ENCODE measurements around the gene SALL4. TPM values are rescaled to one million over a fixed set of nuclear protein-coding genes. Genes with fewer than 3 reads are reported as not detected.

The SALL4 gene
- total and polyA plus RNA-seq, 2 of the 8 experiments (the other 6 are each of a cell fraction or from before 2014, with no cell fraction given) = 108 to 235 TPM

DNA sequence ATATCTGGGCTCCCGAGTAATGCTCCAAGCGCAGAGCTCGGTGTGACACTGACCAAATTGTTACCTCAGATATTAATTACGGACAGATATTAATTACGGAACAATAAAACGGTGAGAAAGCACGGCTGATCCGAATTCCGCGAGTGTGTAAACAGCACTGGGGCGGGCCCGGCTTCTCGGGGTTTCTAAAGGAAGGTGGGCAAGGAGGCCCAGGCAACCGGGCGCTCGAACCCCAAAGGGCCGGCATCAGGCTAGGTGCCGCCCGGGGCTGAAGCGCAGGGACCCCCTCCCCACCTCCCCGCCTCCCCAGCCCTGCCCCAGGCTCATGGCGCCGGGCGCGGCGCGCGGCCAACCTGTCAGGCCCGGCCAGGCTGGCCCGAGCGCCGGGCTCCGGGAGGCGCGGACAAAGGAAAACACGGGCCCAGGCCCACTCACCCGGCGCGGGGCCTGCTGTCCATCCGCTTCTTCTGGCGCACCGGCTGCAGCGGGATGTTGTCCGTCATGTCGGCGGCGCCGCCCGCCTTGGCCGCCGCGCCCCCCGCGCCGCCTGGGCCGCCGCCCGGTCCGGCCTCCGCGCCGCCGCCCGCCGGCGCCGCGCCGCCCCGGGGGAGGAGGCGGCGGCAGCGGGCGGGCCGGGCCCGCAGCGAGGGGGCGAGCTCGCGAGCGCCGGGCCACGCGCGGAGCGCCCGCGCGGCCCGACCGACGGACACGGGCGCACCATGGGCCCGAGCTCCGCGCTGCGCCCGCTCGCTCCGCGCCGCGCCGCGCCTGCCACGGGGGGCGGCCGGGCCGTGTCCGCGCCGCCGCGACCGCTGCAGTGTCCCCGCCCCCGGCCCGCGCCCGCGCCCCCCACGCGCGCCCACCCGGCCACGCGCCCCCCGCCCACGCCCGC is 34.2 kb downstream of the SALL4 start, which contains the start of gene ATP9A:
TSS of gene ATP9A (minus strand) at position 524 of the 892 bp plus-strand sequence. CDS start at position 503, 21 bp downstream.
- no peak for FAIRE-seq
- Histone ChIP-seq H2AK5ac (ENCODE audit: low read depth, low read length) (peak within 1 kb of the TSS; percentile 47; the same call in 1 of the 2 replicates), H3K18ac (ENCODE audit: extremely low read depth, low read length) (peak within 1 kb of the TSS; percentile 78), H4K20me1 (replicated peaks in 1 of 2; ENCODE audit: control insufficient read depth in 1 of 2, insufficient read depth in 2 of 2, low read length in 2 of 2) (peaks cover 0 to 3% of the 10 kb centered on the region in 2 experiments), H3K79me1 (ENCODE audit: low read depth, low read length) (no peaks in the 10 kb centered on the region), H2BK20ac (ENCODE audit: low read length) (no peak within 1 kb of the TSS; the same call in 1 of the 2 replicates), H3K4me3 (ENCODE audit: extremely low read depth in 1 of 4, insufficient read depth in 2 of 4, low read depth in 3 of 4, low read length in 4 of 4) (peak within 1 kb of the TSS; percentile 47 to 73 (median 70)), H3K9me3 (ENCODE audit: insufficient read depth in 2 of 2, low read depth in 1 of 2, low read length in 1 of 2) (no peaks in the 10 kb centered on the region), H2AFZ (ENCODE audit: low read length) (peak within 1 kb of the TSS; percentile 63; the same call in 1 of the 2 replicates), H2BK120ac (replicated peaks; ENCODE audit: low read depth, low read length) (no peak within 1 kb of the TSS), H3K23me2 (ENCODE audit: low read depth, low read length) (peaks cover 6% of the 10 kb centered on the region; the same call in 1 of the 2 replicates), H3K36me3 (ENCODE audit: control insufficient read depth in 2 of 4, insufficient read depth in 4 of 4, low read length in 3 of 4) (no peaks in the 10 kb centered on the region), H4K91ac (replicated peaks; ENCODE audit: insufficient read length, low read length) (peak within 1 kb of the TSS; percentile 81), H3K79me2 (ENCODE audit: control insufficient read depth in 1 of 2, insufficient read depth in 2 of 2, low read length in 2 of 2) (no peaks in the 10 kb centered on the region), H3K14ac (ENCODE audit: insufficient read length) (no peak within 1 kb of the TSS), H3K23ac (ENCODE audit: insufficient read length) (peak within 1 kb of the TSS; percentile 12), H3K56ac (replicated peaks; ENCODE audit: insufficient read length, low read depth, low read length) (peak within 1 kb of the TSS; percentile 82), H3K27me3 (replicated peaks in 1 of 4; ENCODE audit: control insufficient read depth in 3 of 4, extremely low read depth in 1 of 4, insufficient read depth in 3 of 4, low read length in 3 of 4) (no peaks in the 10 kb centered on the region; a peak in 1 of 7 replicates), H4K8ac (ENCODE audit: extremely low read depth, insufficient read depth, low read length) (peak within 1 kb of the TSS; percentile 83), H2BK15ac (ENCODE audit: low read length) (no peak within 1 kb of the TSS; the same call in 1 of the 2 replicates), H2BK12ac (ENCODE audit: low read depth, low read length) (peak within 1 kb of the TSS; percentile 86; the same call in 1 of the 2 replicates), H3K4me1 (replicated peaks in 1 of 4; ENCODE audit: control insufficient read depth in 3 of 4, insufficient read depth in 4 of 4, low read length in 3 of 4) (peaks cover 0 to 2% (median 0%) of the 10 kb centered on the region in 4 experiments; a peak in 1 of 7 replicates), H4K5ac (ENCODE audit: insufficient read length, low read depth, low read length) (peak within 1 kb of the TSS; percentile 29), H3K9ac (replicated peaks in 1 of 4; ENCODE audit: extremely low read depth in 1 of 4, low read depth in 3 of 4, low read length in 3 of 4) (peak within 1 kb of the TSS in 2 of 4 experiments; percentile 29 to 45; a peak in 2 of 7 replicates), H2BK5ac (ENCODE audit: low read depth, low read length) (no peak within 1 kb of the TSS), H3K27ac (ENCODE audit: low read depth, low read length) (no peak within 1 kb of the TSS), H3K4ac (replicated peaks; ENCODE audit: insufficient read length, low read depth, low read length) (peak within 1 kb of the TSS; percentile 74), H3K4me2 (ENCODE audit: insufficient read depth in 1 of 2, low read depth in 2 of 2, low read length in 2 of 2) (peak within 1 kb of the TSS; percentile 70 to 96)
- TF ChIP-seq KDM4A (IDR thresholded peaks at IDR 0.05; ENCODE audit: low read depth, low read length, severe bottlenecking) (peak; percentile 46), SIN3A (conservative IDR thresholded peaks at IDR 0.05 in 1 of 2, IDR thresholded peaks at IDR 0.05 in 1 of 2; ENCODE audit: low read depth in 1 of 2, low read length in 2 of 2) (peak in 1 of 2 experiments; percentile 5; a peak in 1 of 4 replicates), RFX5 (IDR thresholded peaks at IDR 0.05; ENCODE audit: borderline replicate concordance, low read depth, low read length) (no peak)
- ChIA-PET POLR2A (ENCODE audit: partially characterized antibody) (interaction anchor here (0.9 to 2.0 kb wide), 7 partner anchors 10 to 34 kb away, joined by 3 to 12 read pairs (median 4); partner anchors contain the start of gene SALL4), CTCF (ENCODE audit: partially characterized antibody) (interaction anchor here (0.7 to 0.9 kb wide), 4 partner anchors 9 to 30 kb away, joined by 3 read pairs; no protein-coding TSS in a partner anchor)
- WGBS, 2 experiments (ENCODE audit: extremely low coverage in 1 of 2, insufficient coverage in 1 of 2, insufficient read length in 1 of 2, insufficient replicate concordance in 2 of 2, low coverage in 1 of 2, low lambda C conversion rate in 2 of 2, missing lambda C conversion rate in 1 of 2) = 1% methylated on average over 24 of the region's 131 CpGs; no CpG with 5 or more reads in 1 of the 2 experiments
- DNase-seq (ENCODE audit: low read depth in 1 of 2, low spot score in 2 of 2) = peak in 1 of 2 experiments; percentile 61
